ENCODE data around the gene CAPN2. TPM values are rescaled to one million over a fixed set of nuclear protein-coding genes. Genes with fewer than 3 reads are reported as not detected.

CAPN2 gene
- total RNA-seq, 2 experiments from 2014 or later, result not detected

DNA sequence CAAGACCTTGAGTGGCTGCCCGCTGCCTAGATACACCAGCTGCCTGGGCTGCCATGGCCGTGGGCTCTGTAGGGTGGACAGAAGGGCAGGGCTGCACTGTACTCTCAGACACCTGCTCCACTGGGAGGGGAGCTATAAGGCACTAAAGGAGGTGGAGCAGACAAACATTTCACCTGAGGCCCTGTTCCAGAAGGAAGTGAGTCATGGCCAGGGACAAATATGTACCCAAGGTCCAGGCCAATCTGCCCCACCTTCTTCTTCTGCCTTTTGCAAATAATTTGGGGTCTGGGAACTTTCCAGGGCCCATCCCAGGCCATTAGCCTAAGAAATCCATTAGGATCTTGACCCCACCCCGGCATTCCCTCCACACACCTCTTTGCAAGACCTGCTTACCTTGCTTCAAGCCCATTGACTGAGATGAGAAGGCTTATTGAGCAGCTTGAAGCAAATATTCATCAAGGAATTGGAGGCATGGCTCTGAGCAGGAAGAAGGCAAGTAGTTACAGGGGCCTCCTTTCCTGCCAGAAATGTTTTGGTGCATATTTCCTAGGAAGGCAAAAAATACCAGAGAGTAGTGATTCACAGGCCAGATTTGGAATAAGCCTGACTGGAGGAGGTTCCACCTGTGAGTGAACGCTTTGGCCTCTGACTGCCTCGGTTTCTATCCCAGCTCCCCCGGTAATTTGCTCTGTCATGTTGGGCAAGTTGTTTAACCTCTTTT, 46.6 kb upstream of the CAPN2 start, which contains the start of gene CAPN8:
CAPN8 (minus strand) TSS at position 110 of the 721 bp plus-strand sequence; CDS start at position 55, 55 bp downstream.
- H3K4me1 ChIP-seq (ENCODE audit: insufficient read depth, low read length, poor library complexity, severe bottlenecking), result no peaks in the 10 kb centered on the region
- TF ChIP-seq EZH2phosphoT487 (IDR thresholded peaks at IDR 0.05; ENCODE audit: borderline replicate concordance, low read depth, low read length), result no peak
- TF ChIP-seq CTCF (conservative IDR thresholded peaks at IDR 0.05; ENCODE audit: low read length), result no peak
- POLR2A ChIA-PET, result interaction anchor here (0.6 kb wide), 1 partner anchor 64 kb away, joined by 5 read pairs; no protein-coding TSS in a partner anchor
- H3K9me3 ChIP-seq (ENCODE audit: low read length), result no peaks in the 10 kb centered on the region
- no peaks in the 10 kb centered on the region for H3K36me3 ChIP-seq (ENCODE audit: insufficient read depth, low read length)
- H3K79me2 ChIP-seq (ENCODE audit: insufficient read depth, low read depth, low read length), result no peaks in the 10 kb centered on the region
- no peaks in the 10 kb centered on the region for H3K9me2 ChIP-seq (ENCODE audit: insufficient read depth, low read length)
- intact Hi-C loops (cut with micrococcal nuclease; ENCODE audit: unreplicated experiment), result no loop called here
- no peak within 1 kb of the TSS for H2AFZ ChIP-seq (ENCODE audit: low read length)
- no peak within 1 kb of the TSS for H3K4me2 ChIP-seq (ENCODE audit: low read length)
- no peak for DNase-seq (ENCODE audit: low spot score)
- no peak within 1 kb of the TSS for H3K4me3 ChIP-seq (ENCODE audit: low read depth, low read length, poor library complexity, severe bottlenecking)
- BruUV-seq (replicated peaks), result no TSS peak
- CTCF ChIA-PET (ENCODE audit: unreplicated experiment), result no interaction called here
- H3K27ac ChIP-seq (ENCODE audit: low read depth, low read length, poor library complexity, severe bottlenecking), result no peak within 1 kb of the TSS
- H4K20me1 ChIP-seq (ENCODE audit: insufficient read depth, low read length), result no peaks in the 10 kb centered on the region

DNA sequence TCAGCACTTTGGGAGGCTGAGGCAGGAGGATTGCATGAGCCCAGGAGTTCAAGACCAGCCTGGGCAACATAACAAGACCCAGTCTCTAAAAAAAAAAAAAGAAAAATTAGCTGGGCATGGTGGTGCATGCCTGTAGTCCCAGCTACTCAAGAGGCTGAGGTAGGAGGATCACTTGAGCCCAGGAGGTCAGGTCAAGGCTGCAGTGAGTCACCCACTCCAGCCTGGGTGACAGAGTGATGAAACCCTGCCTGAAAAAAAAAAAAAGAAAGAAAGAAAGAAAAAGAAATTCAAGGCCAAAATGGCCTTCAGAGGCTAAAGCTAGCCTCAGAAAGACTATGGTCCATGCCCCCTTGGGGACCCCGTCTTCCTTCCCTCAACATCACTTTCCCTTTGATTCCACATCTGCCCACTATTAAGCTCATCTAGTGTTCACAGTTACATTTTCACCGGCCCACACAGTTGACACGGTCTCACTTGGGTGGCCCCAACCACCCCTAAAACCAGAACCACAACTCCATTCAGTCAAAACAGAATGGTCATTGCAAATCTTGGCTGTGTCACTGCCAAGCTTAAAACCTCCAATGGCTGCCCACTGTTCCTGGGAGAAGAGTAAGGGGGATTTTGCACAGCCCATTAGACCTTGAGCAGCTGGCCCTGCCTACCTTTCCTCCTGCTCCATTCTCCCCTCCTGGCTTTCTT, 44.7 kb upstream of the CAPN2 start:
- no TSS peak for BruUV-seq (replicated peaks)
- H3K79me2 ChIP-seq (ENCODE audit: insufficient read depth, low read depth, low read length), result no peaks in the 10 kb centered on the region
- H3K4me1 ChIP-seq (ENCODE audit: insufficient read depth, low read length, poor library complexity, severe bottlenecking), result no peaks in the 10 kb centered on the region
- H3K27ac ChIP-seq (ENCODE audit: low read depth, low read length, poor library complexity, severe bottlenecking), result no peak overlapping the region
- no peaks in the 10 kb centered on the region for H4K20me1 ChIP-seq (ENCODE audit: insufficient read depth, low read length)
- DNase-seq (ENCODE audit: low spot score), result no peak
- no peaks in the 10 kb centered on the region for H3K9me3 ChIP-seq (ENCODE audit: low read length)
- POLR2A ChIA-PET, result no interaction called here
- CTCF ChIA-PET (ENCODE audit: unreplicated experiment), result no interaction called here
- TF ChIP-seq EZH2phosphoT487 (IDR thresholded peaks at IDR 0.05; ENCODE audit: borderline replicate concordance, low read depth, low read length), result no peak
- TF ChIP-seq CTCF (conservative IDR thresholded peaks at IDR 0.05; ENCODE audit: low read length), result no peak
- no peak overlapping the region for H2AFZ ChIP-seq (ENCODE audit: low read length)
- no peaks in the 10 kb centered on the region for H3K36me3 ChIP-seq (ENCODE audit: insufficient read depth, low read length)
- no peaks in the 10 kb centered on the region for H3K9me2 ChIP-seq (ENCODE audit: insufficient read depth, low read length)
- intact Hi-C loops (cut with micrococcal nuclease; ENCODE audit: unreplicated experiment), result no loop called here
- no peak overlapping the region for H3K4me2 ChIP-seq (ENCODE audit: low read length)
- H3K4me3 ChIP-seq (ENCODE audit: low read depth, low read length, poor library complexity, severe bottlenecking), result no peak overlapping the region

Measured in OCI-LY7 (cell line).